Measurements from ENCODE around the gene ZNF470.

Gene ZNF470

GRCh38 chr19:56611288-56611687, 44.0 kb downstream of the ZNF470 start:
- DNase-seq: no peak

GRCh38 chr19:56612737-56613136, 45.5 kb downstream of the ZNF470 start:
- DNase-seq: no peak

GRCh38 chr19:56613639-56614038, 46.4 kb downstream of the ZNF470 start:
- no peak for DNase-seq

- no peak for DNase-seq
Measured at GRCh38 chr19:56617531-56617930, 50.3 kb downstream of the ZNF470 start.

- DNase-seq: no peak
Measured at GRCh38 chr19:56619121-56619520, 51.9 kb downstream of the ZNF470 start.

- no peak for DNase-seq
Measured at GRCh38 chr19:56622374-56622773, 55.1 kb downstream of the ZNF470 start.

- DNase-seq: no peak
Measured at GRCh38 chr19:56623006-56623405, 55.7 kb downstream of the ZNF470 start.

GRCh38 chr19:56625708-56626107, 58.4 kb downstream of the ZNF470 start:
- no peak for DNase-seq

- DNase-seq: no peak
Measured at GRCh38 chr19:56633021-56633420, 65.8 kb downstream of the ZNF470 start.

- peak; percentile 45 for DNase-seq
Measured at GRCh38 chr19:56637976-56638555, 70.8 kb downstream of the ZNF470 start.
